IMR-90 (cell line): ENCODE data around the gene NBPF14. TPM values are rescaled to one million over a fixed set of nuclear protein-coding genes. Genes with fewer than 3 reads are reported as not detected.
"Not testable (repeated sequence)": the region's sequence is repeated elsewhere in the genome, so short reads cannot be mapped to it uniquely, and the experiment has no call there.

Experiments used
- ATAC-seq: fragments of 200-7000 bp; cut with Tn5 transposase; 2 replicates; pipeline ENCODE4 v1.9.1; 2020; ENCODE audit warnings: low read depth, mild to moderate bottlenecking, moderate library complexity
- BruUV-seq: library from RNA; stranded (reverse); fragments of 400-500 nt; replicated peaks from 2 replicates; lab custom pipeline; 2021; lab: Mats Ljungman, UMichigan
- CTCF ChIA-PET: fragments of 300-600 bp; formaldehyde crosslinking; extraction: SDS; loops from one replicate; lab custom pipeline; 2021; ENCODE audit warnings: antibody characterized with exemption; lab: Yijun Ruan, JAX
- POLR2A ChIA-PET: fragments of 300-600 bp; sonication (Branson Sonifier 250); formaldehyde crosslinking; loops from one replicate; lab custom pipeline; 2022; ENCODE audit warnings: antibody characterized with exemption; ENCODE audit not compliant: unreplicated experiment; lab: Charles Lee
- DNase-seq: peaks from one replicate; pipeline ENCODE4 v3.0.0; 2013
- H2AFZ ChIP-seq: replicated peaks from 2 replicates; pipeline ENCODE3; 2013; ENCODE audit warnings: low read length, mild to moderate bottlenecking; ENCODE audit not compliant: poor library complexity
- H2AK5ac ChIP-seq: 2 replicates; pipeline ENCODE4 v1.6.1; 2013; ENCODE audit warnings: low read depth, low read length, inconsistent platforms
- H2AK9ac ChIP-seq: replicated peaks from 2 replicates; pipeline ENCODE3; 2013; ENCODE audit warnings: mild to moderate bottlenecking, low read depth, low read length, moderate library complexity; ENCODE audit not compliant: poor library complexity
- H2BK120ac ChIP-seq: 2 replicates; pipeline ENCODE4 v1.6.1; 2013; ENCODE audit warnings: low read depth, low read length, inconsistent platforms
- H2BK15ac ChIP-seq: 3 replicates; pipeline ENCODE4 v1.6.1; 2013; ENCODE audit warnings: low read depth, low read length, inconsistent platforms
- H2BK20ac ChIP-seq: 2 replicates; pipeline ENCODE4 v1.6.1; 2013; ENCODE audit warnings: low read depth, mild to moderate bottlenecking, inconsistent platforms, low read length, moderate library complexity
- H2BK5ac ChIP-seq: 2 replicates; pipeline ENCODE4 v1.6.1; 2013; ENCODE audit warnings: mild to moderate bottlenecking, low read depth, low read length, inconsistent platforms; ENCODE audit not compliant: poor library complexity, severe bottlenecking
- H3K14ac ChIP-seq: replicated peaks from 2 replicates; pipeline ENCODE4 v1.6.1; 2013; ENCODE audit warnings: low read depth, low read length, inconsistent platforms
- H3K18ac ChIP-seq: 2 replicates; pipeline ENCODE4 v1.6.1; 2013; ENCODE audit warnings: low read depth, low read length, control low read depth
- H3K23ac ChIP-seq: 2 replicates; pipeline ENCODE4 v1.6.1; 2013; ENCODE audit warnings: low read depth, low read length, inconsistent platforms
- H3K27ac ChIP-seq: 2 replicates; pipeline ENCODE4 v1.5.1; 2013; ENCODE audit warnings: mild to moderate bottlenecking, control low read depth, low read length; ENCODE audit not compliant: insufficient read depth
- H3K27me3 ChIP-seq: 2 replicates; pipeline ENCODE4 v1.6.1; 2013; ENCODE audit warnings: low read length; ENCODE audit not compliant: control insufficient read depth, insufficient read depth
- H3K36me3 ChIP-seq: 2 replicates; pipeline ENCODE4 v1.6.1; 2013; ENCODE audit warnings: low read length, mixed read lengths; ENCODE audit not compliant: control insufficient read depth, insufficient read depth
- H3K4ac ChIP-seq: 2 replicates; pipeline ENCODE4 v1.6.1; 2013; ENCODE audit warnings: low read depth, low read length, inconsistent platforms
- H3K4me1 ChIP-seq: 2 replicates; pipeline ENCODE4 v1.6.1; 2013; ENCODE audit warnings: low read length, mixed read lengths; ENCODE audit not compliant: control insufficient read depth, insufficient read depth
- H3K4me2 ChIP-seq: 2 replicates; pipeline ENCODE4 v1.6.1; 2013; ENCODE audit warnings: low read depth, mild to moderate bottlenecking, control low read depth, low read length, moderate library complexity
- H3K4me3 ChIP-seq: 2 replicates; pipeline ENCODE4 v1.5.1; 2013; ENCODE audit warnings: low read depth, mild to moderate bottlenecking, control low read depth, low read length, moderate library complexity; ENCODE audit not compliant: insufficient read depth
- H3K56ac ChIP-seq: 2 replicates; pipeline ENCODE4 v1.6.1; 2013; ENCODE audit warnings: low read length, inconsistent platforms; ENCODE audit not compliant: insufficient read depth; ENCODE audit errors: extremely low read depth
- H3K79me1 ChIP-seq, 2 experiments: 2 replicates each; pipeline ENCODE4 v1.6.1; 2013; ENCODE audit warnings: low read length in 2 of 2, inconsistent platforms in 1 of 2, low read depth in 1 of 2
- H3K9ac ChIP-seq: 2 replicates; pipeline ENCODE4 v1.6.1; 2013; ENCODE audit warnings: low read depth, low read length, control low read depth
- H3K9me1 ChIP-seq: 2 replicates; pipeline ENCODE4 v1.6.1; 2013; ENCODE audit warnings: low read length, inconsistent platforms; ENCODE audit not compliant: insufficient read depth
- H3K9me3 ChIP-seq: 2 replicates; pipeline ENCODE4 v1.6.1; 2013; ENCODE audit warnings: low read length; ENCODE audit not compliant: control insufficient read depth, insufficient read depth
- H4K20me1 ChIP-seq: 2 replicates; pipeline ENCODE4 v1.6.1; 2013; ENCODE audit warnings: low read length, inconsistent platforms; ENCODE audit not compliant: insufficient read depth
- H4K5ac ChIP-seq: 2 replicates; pipeline ENCODE4 v1.6.1; 2013; ENCODE audit warnings: mild to moderate bottlenecking, low read depth, low read length, control low read depth
- H4K8ac ChIP-seq, 2 experiments: 2 replicates each; pipeline ENCODE4 v1.6.1; 2013; ENCODE audit warnings: low read depth in 2 of 2, low read length in 2 of 2, control low read depth in 1 of 2, inconsistent platforms in 1 of 2
- H4K91ac ChIP-seq: 2 replicates; pipeline ENCODE4 v1.6.1; 2013; ENCODE audit warnings: low read depth, low read length, inconsistent platforms; ENCODE audit not compliant: insufficient read depth
- WGBS, 2 experiments: methylation state at CpG; one replicate each; pipeline versions ENCODE4 v1.1.5 to v1.1.7; 2013; ENCODE audit warnings: missing lambda C conversion rate in 2 of 2; ENCODE audit not compliant: insufficient read length in 1 of 2; ENCODE audit errors: extremely low coverage in 2 of 2; 5-methylcytosine and 5-hydroxymethylcytosine counted together
- dilution Hi-C: fragments of 300-500 bp; cut with HindIII; formaldehyde crosslinking; loops from one replicate; pipeline ENCODE4 v1.14.3; 2018; ENCODE audit warnings: low sequenced_read_pairs; ENCODE audit not compliant: unreplicated experiment
- in situ Hi-C: fragments of 300-500 bp; cut with MboI; formaldehyde crosslinking; loops from 3 replicates; pipeline ENCODE4 v1.14.3; 2019; ENCODE audit warnings: low sequenced_read_pairs, inconsistent platforms, mixed read lengths
- intact Hi-C: fragments of 100-400 bp; cut with micrococcal nuclease; formaldehyde crosslinking; loops from 2 replicates; pipeline ENCODE4 v1.10.0; 2022
- polyA plus RNA-seq, 3 experiments: library from polyadenylated mRNA; depleted of rRNA; stranded (reverse); fragments of >200 nt; gene quantifications; 2 replicates each; pipeline ENCODE4 v1.2.3, GENCODE V29; 2012; ENCODE audit warnings: low replicate concordance in 1 of 3
- total RNA-seq: library from RNA; depleted of rRNA; stranded (reverse); fragments of >200 nt; gene quantifications from 2 replicates; pipeline ENCODE4 v1.2.3, GENCODE V29; 2012

Gene NBPF14
- total and polyA plus RNA-seq, 2 of the 4 experiments (the other 2 are of a cell fraction), result 16.5 to 43.7 TPM

DNA sequence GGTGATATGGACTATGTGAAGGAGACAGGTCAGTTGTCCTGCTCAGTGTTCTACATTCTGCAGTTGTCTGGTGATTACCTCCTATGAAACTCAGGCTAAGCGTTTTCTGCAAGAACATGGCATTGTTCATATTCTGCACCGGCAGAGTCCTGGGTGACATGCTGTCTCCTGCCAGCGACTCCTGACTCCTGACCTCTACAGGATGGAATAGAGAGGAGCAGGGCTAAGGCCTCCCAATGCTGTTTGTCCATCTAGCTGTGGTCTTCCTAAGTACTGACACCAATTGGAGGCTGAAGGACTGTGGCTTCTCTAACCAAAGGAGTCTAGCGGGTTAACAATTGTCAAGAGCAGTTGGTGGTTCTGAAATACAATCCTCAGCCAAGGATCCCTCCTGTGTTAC lies 63.7 kb downstream of the NBPF14 start:
- H3K9me1 ChIP-seq, H3K9me3 ChIP-seq, H3K4me3 ChIP-seq, H4K91ac ChIP-seq, H3K23ac ChIP-seq, H4K20me1 ChIP-seq, H4K8ac ChIP-seq, H2AK5ac ChIP-seq, H3K14ac ChIP-seq, H2AK9ac ChIP-seq, H3K79me1 ChIP-seq, BruUV-seq, H4K5ac ChIP-seq, intact Hi-C loops, H3K4me1 ChIP-seq, H3K56ac ChIP-seq, H3K27ac ChIP-seq, dilution Hi-C loops, H3K27me3 ChIP-seq, H2BK15ac ChIP-seq, H2BK5ac ChIP-seq, CTCF ChIA-PET, H3K18ac ChIP-seq, H2AFZ ChIP-seq, H3K4me2 ChIP-seq, H3K9ac ChIP-seq, H2BK120ac ChIP-seq, POLR2A ChIA-PET, DNase-seq, ATAC-seq, in situ Hi-C loops, H2BK20ac ChIP-seq, H3K36me3 ChIP-seq, H3K4ac ChIP-seq: not testable (repeated sequence)
- WGBS, 2 experiments, result 50% methylated on average over 2 of the region's 4 CpGs; no CpG with 5 or more reads in 1 of the 2 experiments

DNA sequence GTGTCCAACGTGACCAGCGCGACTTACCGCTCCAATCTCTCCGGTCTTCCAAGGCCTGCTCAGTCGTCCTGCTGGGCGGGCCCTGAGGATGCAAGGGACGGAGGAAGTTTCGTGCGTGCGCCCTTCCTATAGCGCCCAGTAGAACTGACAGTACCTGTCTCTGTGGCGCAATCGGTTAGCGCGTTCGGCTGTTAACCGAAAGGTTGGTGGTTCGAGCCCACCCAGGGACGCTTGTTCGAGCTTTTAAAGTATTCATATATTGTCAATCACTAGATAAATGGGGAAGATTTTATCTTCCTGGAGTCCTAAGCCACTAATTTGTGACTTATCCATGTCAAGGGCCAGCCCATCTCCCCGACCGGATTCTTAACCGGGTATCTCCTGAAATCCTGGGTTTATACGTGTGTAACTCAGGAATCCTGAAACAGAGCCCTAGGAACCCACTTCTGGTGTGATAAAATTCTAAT lies 66.7 kb downstream of the NBPF14 start:
- H3K9ac ChIP-seq, H2BK20ac ChIP-seq, H2BK5ac ChIP-seq, POLR2A ChIA-PET, H3K14ac ChIP-seq, H4K91ac ChIP-seq, intact Hi-C loops, H2AK5ac ChIP-seq, H3K56ac ChIP-seq, H4K20me1 ChIP-seq, H3K9me1 ChIP-seq, H3K9me3 ChIP-seq, BruUV-seq, H2AFZ ChIP-seq, H2BK120ac ChIP-seq, H3K23ac ChIP-seq, ATAC-seq, H3K4me2 ChIP-seq, H3K27ac ChIP-seq, H4K5ac ChIP-seq, H4K8ac ChIP-seq, dilution Hi-C loops, H3K36me3 ChIP-seq, CTCF ChIA-PET, H3K79me1 ChIP-seq, H2BK15ac ChIP-seq, H3K27me3 ChIP-seq, H3K4ac ChIP-seq, H2AK9ac ChIP-seq, H3K4me3 ChIP-seq, H3K18ac ChIP-seq, in situ Hi-C loops, H3K4me1 ChIP-seq: not testable (repeated sequence)
- peak; percentile 78 for DNase-seq
- 0% methylated on average over 2 of the region's 25 CpGs; no CpG with 5 or more reads in 1 of the 2 experiments for WGBS, 2 experiments
